HepG2 (cell line): Measurements from ENCODE around the gene LYSET. TPM values are rescaled to one million over a fixed set of nuclear protein-coding genes. Genes with fewer than 3 reads are reported as not detected.
A peak's percentile ranks its signal among the peaks of the same experiment; 100 is the strongest.

ENCODE experiments used
- ARNT2 ChIP-seq: sonication (generic); formaldehyde crosslinking; IDR thresholded peaks from 2 replicates; pipeline ENCODE4 v1.8.0; 2022; ENCODE audit warnings: mild to moderate bottlenecking, low read depth, missing genetic modification reagents, moderate library complexity
- DMAP1 ChIP-seq: IDR thresholded peaks from 2 replicates; pipeline ENCODE4 v1.6.1; 2016
- ELF4 ChIP-seq: sonication (generic); formaldehyde crosslinking; IDR thresholded peaks from 2 replicates; pipeline ENCODE4 v1.5.0; 2020; ENCODE audit warnings: missing genetic modification reagents, mild to moderate bottlenecking, moderate library complexity, borderline replicate concordance
- HNRNPLL ChIP-seq: fragments of 200-400 bp; formaldehyde crosslinking; IDR thresholded peaks from 2 replicates; pipeline ENCODE4 v1.6.1; 2017; ENCODE audit warnings: mild to moderate bottlenecking, low read depth, low read length; ENCODE audit not compliant: poor library complexity, severe bottlenecking
- IRX3 ChIP-seq: sonication (generic); formaldehyde crosslinking; IDR thresholded peaks from 2 replicates; pipeline ENCODE4 v1.8.1; 2023; ENCODE audit warnings: mild to moderate bottlenecking, low read depth, missing genetic modification reagents, borderline replicate concordance
- KAT8 ChIP-seq: IDR thresholded peaks from 2 replicates; pipeline ENCODE4 v1.6.1; 2016; ENCODE audit warnings: missing genetic modification reagents, missing compliant biosample characterization
- KDM5A ChIP-seq: fragments of 200-600 bp; sonication (generic); IDR thresholded peaks from 2 replicates; pipeline ENCODE4 v1.7.0; 2018; ENCODE audit warnings: antibody characterized with exemption, mild to moderate bottlenecking, low read length, borderline replicate concordance
- MLX ChIP-seq: IDR thresholded peaks from 2 replicates; pipeline ENCODE4 v1.6.1; 2016
- NR2F2 ChIP-seq: IDR thresholded peaks from 2 replicates; pipeline ENCODE4 v1.6.1; 2012; ENCODE audit warnings: low read depth, inconsistent platforms, borderline replicate concordance
- RFXAP ChIP-seq: sonication (generic); formaldehyde crosslinking; IDR thresholded peaks from 2 replicates; pipeline ENCODE4 v1.4.0; 2020; ENCODE audit warnings: missing genetic modification reagents, borderline replicate concordance
- RXRA ChIP-seq: sonication (generic); formaldehyde crosslinking; IDR thresholded peaks from 2 replicates; pipeline ENCODE4 v1.5.1; 2020; ENCODE audit warnings: missing genetic modification reagents
- SAFB2 ChIP-seq: sonication (generic); formaldehyde crosslinking; IDR thresholded peaks from 2 replicates; pipeline ENCODE4 v1.5.1; 2020; ENCODE audit warnings: missing genetic modification reagents, low read depth, mild to moderate bottlenecking, borderline replicate concordance
- SALL1 ChIP-seq: sonication (generic); formaldehyde crosslinking; IDR thresholded peaks from 2 replicates; pipeline ENCODE4 v1.8.0; 2022; ENCODE audit warnings: mild to moderate bottlenecking, missing genetic modification reagents
- SALL2 ChIP-seq: sonication (generic); formaldehyde crosslinking; IDR thresholded peaks from 2 replicates; pipeline ENCODE4 v1.8.1; 2023; ENCODE audit warnings: mild to moderate bottlenecking, missing genetic modification reagents, inconsistent platforms
- ZIK1 ChIP-seq: sonication (generic); formaldehyde crosslinking; IDR thresholded peaks from 2 replicates; pipeline ENCODE4 v1.5.0; 2020; ENCODE audit warnings: mild to moderate bottlenecking, low read depth, missing genetic modification reagents, borderline replicate concordance
- ZNF234 ChIP-seq: sonication (generic); formaldehyde crosslinking; conservative IDR thresholded peaks from 2 replicates; pipeline ENCODE4 v1.5.1; 2020; ENCODE audit warnings: mild to moderate bottlenecking, missing genetic modification reagents
- ZNF501 ChIP-seq: sonication (generic); formaldehyde crosslinking; IDR thresholded peaks from 2 replicates; pipeline ENCODE4 v1.5.1; 2020; ENCODE audit warnings: mild to moderate bottlenecking, moderate library complexity, missing genetic modification reagents
- polyA plus RNA-seq, 8 experiments: library from polyadenylated mRNA; depleted of rRNA in 3 of 8; stranded (reverse) in 7 of 8; unstranded in 1 of 8; fragments of >200 nt; fragmentation: Illumina TruSeq in 4 of 8; extraction: Trizol in 4 of 8; gene quantifications; 2 replicates each; pipeline versions ENCODE4 v1.2.1 to v1.2.3, GENCODE V29; 2011 to 2016; ENCODE audit warnings: low read depth in 4 of 8, missing spikeins in 1 of 8, mixed read lengths in 1 of 8; ENCODE audit not compliant: insufficient read depth in 1 of 8
- total RNA-seq, 5 experiments: library from RNA; depleted of rRNA; stranded (reverse); fragments of >200 nt; fragmentation: Illumina TruSeq; extraction: Trizol; gene quantifications; 2 replicates each; pipeline ENCODE4 v1.2.3, GENCODE V29; 2016; ENCODE audit warnings: low read depth in 1 of 5
- TF ChIP-seq, protein P1 (sequence below): conservative IDR thresholded peaks from 2 replicates; pipeline ENCODE4 v1.6.1; 2018; ENCODE audit warnings: missing genetic modification reagents
- TF ChIP-seq, protein P2 (sequence below): sonication (generic); formaldehyde crosslinking; IDR thresholded peaks from 2 replicates; pipeline ENCODE4 v1.4.0; 2020; ENCODE audit warnings: missing genetic modification reagents
- TF ChIP-seq, protein P3 (sequence below): IDR thresholded peaks from 2 replicates; pipeline ENCODE4 v1.6.1; 2016; ENCODE audit warnings: missing compliant biosample characterization, missing genetic modification reagents, borderline replicate concordance

The LYSET gene
- total and polyA plus RNA-seq, 2 of the 13 experiments (the other 11 are each of a cell fraction or from before 2014, with no cell fraction given), result 19.1 to 36.6 TPM

DNA sequence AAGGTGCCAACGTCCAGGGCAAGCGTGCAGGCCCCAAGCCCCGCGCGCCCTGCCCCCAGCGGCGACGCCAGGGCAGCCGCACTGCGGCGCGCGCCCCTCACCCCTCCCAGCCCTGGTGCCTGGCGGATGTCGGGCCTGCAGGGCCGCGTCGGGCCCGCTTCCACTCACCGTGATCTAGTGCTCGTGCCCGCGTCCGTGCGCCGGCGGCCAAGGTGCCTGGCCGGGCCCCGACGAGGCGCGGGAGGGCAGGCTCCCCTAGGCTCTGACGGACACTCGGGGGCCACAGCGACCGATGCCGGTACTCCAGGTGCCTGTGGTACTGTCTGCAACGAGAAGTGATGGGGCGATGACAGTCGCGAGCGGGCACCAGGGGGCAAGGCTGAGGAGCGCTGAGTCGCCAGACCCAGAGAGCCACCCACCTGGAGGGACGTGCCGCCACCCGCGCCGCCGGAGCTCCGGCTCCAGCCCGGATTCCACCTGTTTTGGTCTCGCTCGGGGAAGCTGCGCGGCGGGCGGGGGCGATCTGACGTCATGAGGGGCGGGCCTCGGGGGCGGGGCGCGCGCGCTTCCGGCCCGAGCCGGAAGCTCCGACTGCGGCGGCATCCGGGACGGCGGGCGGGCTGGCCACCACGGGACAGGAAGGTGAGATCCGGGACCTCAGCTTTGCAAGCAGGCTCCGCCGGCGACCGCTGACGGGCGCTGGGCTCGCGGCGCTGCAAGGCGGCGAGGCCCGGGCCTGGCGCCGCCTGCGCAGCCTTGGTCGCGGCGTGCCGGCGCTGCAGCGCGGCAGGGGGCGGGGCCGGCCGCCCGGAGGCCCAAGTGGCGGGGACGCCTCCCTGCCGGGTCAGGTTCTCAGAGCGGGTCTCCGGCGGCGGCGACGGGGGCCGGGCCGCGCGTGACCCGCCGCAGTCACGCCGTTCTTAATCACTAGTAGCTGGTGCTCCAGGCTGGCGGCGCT lies at the start of gene LYSET, which contains the start of gene MOAP1 (continued):
- no peak for TF ChIP-seq RXRA (CRISPR knock-in tag)
- peak; percentile 23 for TF ChIP-seq HNRNPLL
- peak; percentile 24; the same call in 1 of the 2 replicates for TF ChIP-seq RFXAP
- TF ChIP-seq ARNT2, result peak; percentile 52
- no peak for TF ChIP-seq ELF4 (CRISPR knock-in tag)
- peak; percentile 66 for TF ChIP-seq ZNF501 (CRISPR knock-in tag)
- TF ChIP-seq SALL2, result peak; percentile 90
- peak; percentile 90 for TF ChIP-seq SAFB2 (CRISPR knock-in tag)
- no peak for TF ChIP-seq MLX (CRISPR knock-in tag)
- peak; percentile 57 for TF ChIP-seq DMAP1 (CRISPR knock-in tag)
- no peak for TF ChIP-seq IRX3 (CRISPR knock-in tag)
- peak; percentile 79; the same call in 1 of the 2 replicates for TF ChIP-seq SALL1
- TF ChIP-seq, protein P1, sequence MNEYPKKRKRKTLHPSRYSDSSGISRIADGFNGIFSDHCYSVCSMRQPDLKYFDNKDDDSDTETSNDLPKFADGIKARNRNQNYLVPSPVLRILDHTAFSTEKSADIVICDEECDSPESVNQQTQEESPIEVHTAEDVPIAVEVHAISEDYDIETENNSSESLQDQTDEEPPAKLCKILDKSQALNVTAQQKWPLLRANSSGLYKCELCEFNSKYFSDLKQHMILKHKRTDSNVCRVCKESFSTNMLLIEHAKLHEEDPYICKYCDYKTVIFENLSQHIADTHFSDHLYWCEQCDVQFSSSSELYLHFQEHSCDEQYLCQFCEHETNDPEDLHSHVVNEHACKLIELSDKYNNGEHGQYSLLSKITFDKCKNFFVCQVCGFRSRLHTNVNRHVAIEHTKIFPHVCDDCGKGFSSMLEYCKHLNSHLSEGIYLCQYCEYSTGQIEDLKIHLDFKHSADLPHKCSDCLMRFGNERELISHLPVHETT (CRISPR knock-in tag), result no peak; the same call in none of the 2 replicates
- no peak for TF ChIP-seq NR2F2
- TF ChIP-seq KAT8 (CRISPR knock-in tag), result peak; percentile 65
- TF ChIP-seq ZNF234, result no peak
- TF ChIP-seq ZIK1 (CRISPR knock-in tag), result peak; percentile 43; the same call in 1 of the 2 replicates
- peak; percentile 85; the same call in 1 of the 2 replicates for TF ChIP-seq KDM5A
- TF ChIP-seq, protein P2, sequence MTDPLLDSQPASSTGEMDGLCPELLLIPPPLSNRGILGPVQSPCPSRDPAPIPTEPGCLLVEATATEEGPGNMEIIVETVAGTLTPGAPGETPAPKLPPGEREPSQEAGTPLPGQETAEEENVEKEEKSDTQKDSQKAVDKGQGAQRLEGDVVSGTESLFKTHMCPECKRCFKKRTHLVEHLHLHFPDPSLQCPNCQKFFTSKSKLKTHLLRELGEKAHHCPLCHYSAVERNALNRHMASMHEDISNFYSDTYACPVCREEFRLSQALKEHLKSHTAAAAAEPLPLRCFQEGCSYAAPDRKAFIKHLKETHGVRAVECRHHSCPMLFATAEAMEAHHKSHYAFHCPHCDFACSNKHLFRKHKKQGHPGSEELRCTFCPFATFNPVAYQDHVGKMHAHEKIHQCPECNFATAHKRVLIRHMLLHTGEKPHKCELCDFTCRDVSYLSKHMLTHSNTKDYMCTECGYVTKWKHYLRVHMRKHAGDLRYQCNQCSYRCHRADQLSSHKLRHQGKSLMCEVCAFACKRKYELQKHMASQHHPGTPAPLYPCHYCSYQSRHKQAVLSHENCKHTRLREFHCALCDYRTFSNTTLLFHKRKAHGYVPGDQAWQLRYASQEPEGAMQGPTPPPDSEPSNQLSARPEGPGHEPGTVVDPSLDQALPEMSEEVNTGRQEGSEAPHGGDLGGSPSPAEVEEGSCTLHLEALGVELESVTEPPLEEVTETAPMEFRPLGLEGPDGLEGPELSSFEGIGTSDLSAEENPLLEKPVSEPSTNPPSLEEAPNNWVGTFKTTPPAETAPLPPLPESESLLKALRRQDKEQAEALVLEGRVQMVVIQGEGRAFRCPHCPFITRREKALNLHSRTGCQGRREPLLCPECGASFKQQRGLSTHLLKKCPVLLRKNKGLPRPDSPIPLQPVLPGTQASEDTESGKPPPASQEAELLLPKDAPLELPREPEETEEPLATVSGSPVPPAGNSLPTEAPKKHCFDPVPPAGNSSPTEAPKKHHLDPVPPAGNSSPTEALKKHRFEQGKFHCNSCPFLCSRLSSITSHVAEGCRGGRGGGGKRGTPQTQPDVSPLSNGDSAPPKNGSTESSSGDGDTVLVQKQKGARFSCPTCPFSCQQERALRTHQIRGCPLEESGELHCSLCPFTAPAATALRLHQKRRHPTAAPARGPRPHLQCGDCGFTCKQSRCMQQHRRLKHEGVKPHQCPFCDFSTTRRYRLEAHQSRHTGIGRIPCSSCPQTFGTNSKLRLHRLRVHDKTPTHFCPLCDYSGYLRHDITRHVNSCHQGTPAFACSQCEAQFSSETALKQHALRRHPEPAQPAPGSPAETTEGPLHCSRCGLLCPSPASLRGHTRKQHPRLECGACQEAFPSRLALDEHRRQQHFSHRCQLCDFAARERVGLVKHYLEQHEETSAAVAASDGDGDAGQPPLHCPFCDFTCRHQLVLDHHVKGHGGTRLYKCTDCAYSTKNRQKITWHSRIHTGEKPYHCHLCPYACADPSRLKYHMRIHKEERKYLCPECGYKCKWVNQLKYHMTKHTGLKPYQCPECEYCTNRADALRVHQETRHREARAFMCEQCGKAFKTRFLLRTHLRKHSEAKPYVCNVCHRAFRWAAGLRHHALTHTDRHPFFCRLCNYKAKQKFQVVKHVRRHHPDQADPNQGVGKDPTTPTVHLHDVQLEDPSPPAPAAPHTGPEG (CRISPR knock-in tag), result peak; percentile 90; the same call in 1 of the 2 replicates
- TF ChIP-seq, protein P3, sequence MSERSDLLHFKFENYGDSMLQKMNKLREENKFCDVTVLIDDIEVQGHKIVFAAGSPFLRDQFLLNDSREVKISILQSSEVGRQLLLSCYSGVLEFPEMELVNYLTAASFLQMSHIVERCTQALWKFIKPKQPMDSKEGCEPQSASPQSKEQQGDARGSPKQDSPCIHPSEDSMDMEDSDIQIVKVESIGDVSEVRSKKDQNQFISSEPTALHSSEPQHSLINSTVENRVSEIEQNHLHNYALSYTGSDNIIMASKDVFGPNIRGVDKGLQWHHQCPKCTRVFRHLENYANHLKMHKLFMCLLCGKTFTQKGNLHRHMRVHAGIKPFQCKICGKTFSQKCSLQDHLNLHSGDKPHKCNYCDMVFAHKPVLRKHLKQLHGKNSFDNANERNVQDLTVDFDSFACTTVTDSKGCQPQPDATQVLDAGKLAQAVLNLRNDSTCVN (CRISPR knock-in tag), result 0 out of 2 replicates have a peak, but pooled peaks have one; percentile 40
